ENCODE data around the gene SRPX.
A peak's percentile ranks its signal among the peaks of the same experiment; 100 is the strongest.

SRPX gene, protein sequence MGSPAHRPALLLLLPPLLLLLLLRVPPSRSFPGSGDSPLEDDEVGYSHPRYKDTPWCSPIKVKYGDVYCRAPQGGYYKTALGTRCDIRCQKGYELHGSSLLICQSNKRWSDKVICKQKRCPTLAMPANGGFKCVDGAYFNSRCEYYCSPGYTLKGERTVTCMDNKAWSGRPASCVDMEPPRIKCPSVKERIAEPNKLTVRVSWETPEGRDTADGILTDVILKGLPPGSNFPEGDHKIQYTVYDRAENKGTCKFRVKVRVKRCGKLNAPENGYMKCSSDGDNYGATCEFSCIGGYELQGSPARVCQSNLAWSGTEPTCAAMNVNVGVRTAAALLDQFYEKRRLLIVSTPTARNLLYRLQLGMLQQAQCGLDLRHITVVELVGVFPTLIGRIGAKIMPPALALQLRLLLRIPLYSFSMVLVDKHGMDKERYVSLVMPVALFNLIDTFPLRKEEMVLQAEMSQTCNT

GRCh38 chrX:38220415-38221390, at the start of gene SRPX:
SRPX (minus strand) TSS chrX:38220871; CDS start chrX:38220792, 79 bp downstream.
- peak; percentile 22 for DNase-seq

DNA sequence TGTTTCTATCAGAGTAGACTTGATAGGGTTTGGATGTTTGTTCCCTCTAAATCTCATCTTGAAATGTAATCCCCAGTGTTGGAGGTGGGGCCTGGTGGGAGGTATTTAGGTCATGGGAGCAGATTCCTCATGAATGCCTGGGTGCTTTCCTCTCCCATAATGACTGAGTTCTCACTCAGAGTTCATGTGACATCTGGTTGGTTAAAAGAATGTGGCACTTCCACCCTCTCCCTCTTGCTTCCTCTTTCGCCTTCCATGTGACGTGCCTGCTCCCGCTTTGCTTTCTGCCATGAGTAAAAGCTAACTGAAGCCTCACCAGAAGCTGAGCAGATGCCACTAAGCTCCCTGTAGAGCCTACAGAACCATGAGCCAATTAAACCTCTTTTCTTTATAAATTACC, 47.3 kb upstream of the SRPX start:
- DNase-seq, result no peak

DNA sequence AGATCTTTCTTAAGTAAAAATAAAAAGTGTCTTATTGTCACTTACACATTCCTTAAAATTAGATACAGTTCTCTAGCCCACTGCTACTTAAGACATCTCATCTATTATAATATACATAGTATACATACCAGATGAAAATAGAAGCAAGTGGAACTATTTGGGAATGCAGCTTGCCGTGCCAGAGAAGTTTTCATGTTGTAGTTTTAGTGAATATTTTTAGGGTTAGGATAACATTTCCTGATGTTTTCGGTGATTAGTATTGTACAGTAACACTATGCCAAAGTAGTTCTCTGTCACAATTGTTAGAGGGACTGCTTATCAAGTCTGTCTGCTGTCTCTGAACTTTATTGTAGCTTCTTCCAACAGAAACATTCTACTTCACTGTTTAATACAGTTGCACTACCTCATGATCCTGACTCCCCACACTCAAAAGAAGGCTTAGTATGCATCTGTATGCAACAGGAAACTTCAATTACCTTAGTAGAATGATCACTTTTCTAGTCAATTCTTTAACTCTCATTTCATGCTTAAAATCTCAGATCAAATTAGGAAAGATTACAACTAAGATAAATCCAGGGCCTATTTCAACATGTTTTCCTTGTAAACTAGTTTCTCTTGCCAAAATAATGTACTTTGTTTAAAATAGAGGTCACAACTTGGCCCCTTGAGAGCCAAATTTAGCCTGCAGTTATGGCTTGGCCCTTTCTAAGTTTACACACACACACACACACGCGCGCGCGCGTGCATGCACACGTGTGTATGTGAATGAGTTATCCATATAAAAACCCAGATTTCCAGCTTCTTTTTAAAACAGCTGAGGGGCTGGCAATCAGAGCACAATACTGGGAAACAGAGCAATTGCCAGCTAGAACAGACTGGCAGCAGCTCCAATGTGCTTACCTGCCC, 42.3 kb upstream of the SRPX start:
- no peak for DNase-seq

GRCh38 chrX:38260231-38260630, 39.6 kb upstream of the SRPX start:
- DNase-seq, result peak; percentile 4

DNA sequence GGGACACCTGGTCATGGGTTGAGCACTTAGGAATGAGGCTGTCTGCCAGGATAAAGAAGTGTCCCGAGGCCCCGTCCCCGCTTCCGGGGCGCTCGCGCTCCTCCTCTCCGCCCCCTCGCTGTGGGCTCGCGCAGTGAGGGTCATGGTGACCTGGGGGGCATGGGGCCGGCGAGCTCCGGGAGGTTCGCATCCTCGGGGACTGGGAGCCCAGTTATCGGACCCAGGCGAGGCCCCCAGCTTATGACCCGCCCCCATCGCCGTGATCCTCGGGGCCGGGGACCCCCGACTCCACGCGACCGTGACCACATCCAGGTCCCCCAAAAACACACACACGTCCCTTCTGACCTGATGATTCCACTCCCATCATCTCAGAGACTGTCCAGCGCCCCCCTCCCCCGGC, 35.3 kb upstream of the SRPX start:
- no peak for DNase-seq

DNA sequence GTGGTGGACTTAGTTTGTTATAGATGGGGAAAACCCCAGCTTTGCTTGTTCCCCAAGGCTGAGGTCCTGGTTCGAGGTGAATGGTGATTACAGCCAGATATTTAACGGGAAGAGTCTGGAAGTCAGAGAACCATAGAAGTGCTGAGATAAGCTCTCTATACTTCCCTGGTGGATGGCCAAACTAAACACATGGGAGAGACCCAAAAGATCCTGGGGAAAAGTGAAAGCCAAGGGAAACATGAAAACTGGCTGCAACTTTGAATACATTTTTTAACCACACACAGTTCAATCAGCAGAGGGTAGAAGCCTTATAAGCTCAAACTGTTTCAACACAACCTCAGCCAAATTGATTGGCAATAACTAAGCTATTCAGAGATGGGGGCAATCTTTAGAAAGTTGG, 29.3 kb upstream of the SRPX start:
- DNase-seq, result no peak

- no peak for DNase-seq
Observed at GRCh38 chrX:38247051-38247450, 26.4 kb upstream of the SRPX start.

- no peak for DNase-seq
Observed at GRCh38 chrX:38240541-38240940, 19.9 kb upstream of the SRPX start.

DNA sequence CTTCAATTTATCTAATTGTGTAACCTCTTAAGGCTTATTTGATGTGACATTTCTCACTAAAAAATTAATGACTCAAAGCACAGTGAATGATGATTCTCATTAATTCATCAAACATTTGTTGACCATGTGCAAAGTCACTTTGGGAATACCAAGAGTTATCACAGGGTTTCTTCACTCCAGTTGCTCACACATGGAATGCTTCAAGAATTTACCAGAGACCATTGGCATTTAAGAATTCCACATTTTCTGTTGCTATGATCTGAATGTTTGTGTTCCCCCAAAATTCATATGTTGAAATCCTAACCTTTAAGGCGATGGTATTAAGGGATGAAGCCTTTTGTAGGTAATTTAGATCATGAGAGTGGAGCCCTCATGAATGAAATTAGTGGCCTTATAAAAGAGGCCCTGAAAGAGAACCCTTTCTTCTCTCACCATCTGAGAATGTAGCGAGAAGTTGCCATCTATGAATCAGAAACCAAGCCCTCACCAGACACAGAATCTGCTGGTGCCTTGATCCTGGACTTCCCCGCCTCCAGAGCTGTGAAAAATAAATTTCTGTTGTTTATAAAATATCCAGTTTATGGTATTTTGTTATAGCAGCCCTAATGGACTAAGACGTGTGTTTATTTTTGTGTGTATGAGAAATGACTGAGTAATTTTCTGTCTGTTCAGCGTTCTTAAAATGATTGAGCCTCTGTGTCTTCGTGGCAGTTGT, 16.4 kb upstream of the SRPX start:
- no peak for DNase-seq

DNA sequence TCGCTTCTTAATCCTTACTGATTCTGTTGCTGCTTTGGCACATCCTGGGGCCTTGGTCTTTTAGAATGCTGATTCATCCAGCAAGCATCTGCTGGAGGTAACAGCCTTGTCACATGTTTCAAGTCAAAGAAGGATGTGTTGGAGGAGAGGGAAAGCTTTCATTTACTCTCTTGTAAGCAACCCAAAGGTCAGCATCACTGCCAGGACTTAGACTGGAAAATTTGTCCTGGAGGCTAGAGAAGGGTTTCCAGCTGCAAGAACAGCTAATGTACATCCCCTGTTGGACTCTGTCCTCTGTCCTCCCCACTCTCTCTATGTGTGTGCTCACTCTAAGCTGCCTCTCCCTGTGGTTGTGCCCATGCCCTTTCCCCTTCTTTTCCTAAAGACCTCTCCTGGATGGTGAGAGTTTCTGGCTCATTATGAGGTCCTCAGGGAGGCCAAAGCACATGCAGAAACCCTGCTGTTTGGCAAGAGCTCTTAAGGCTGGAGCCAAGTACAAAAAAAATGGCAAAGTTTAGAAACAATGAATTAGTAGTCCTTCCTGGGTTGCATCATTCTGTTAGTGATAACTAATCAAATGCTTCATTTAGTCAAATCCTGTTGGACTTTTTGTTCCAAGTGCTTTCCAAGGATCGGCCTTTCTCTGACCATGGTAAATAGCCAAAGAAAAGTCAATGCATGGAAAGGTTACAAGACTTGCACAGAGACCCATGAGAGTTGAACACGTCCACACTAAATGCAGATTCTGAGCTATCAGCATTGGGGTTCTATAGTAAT, 13.4 kb upstream of the SRPX start:
- no peak for DNase-seq

- DNase-seq, result no peak
Observed at GRCh38 chrX:38232079-38232686, 11.5 kb upstream of the SRPX start.

- DNase-seq, result no peak
Observed at GRCh38 chrX:38225093-38225492, 4.4 kb upstream of the SRPX start.

- no peak for DNase-seq
Observed at GRCh38 chrX:38224160-38224559, 3.5 kb upstream of the SRPX start.

GRCh38 chrX:38221391-38221929, 789 bp upstream of the SRPX start:
- no peak for DNase-seq

- peak; percentile 1 for DNase-seq
Observed at GRCh38 chrX:38220024-38220414, 652 bp downstream of the SRPX start.

DNA sequence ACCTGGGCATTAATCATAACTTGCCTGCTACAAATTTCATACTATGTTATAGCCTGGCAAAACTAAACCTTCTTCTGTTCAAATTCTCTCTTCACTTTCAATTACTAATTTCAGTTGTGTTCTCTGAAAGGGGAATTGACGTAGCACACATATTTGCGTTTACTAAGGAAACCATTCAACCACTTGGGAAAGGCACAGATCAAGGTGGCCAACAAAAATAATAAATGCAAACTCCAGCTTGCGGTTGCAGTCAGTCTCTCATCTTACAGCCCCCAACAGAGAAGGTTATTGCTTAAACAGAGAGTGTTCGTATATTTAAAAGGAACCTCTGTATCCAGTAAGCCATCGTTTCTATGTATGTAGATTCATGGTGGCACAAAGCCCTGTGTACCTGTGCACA, 4.0 kb downstream of the SRPX start:
- DNase-seq, result no peak

DNA sequence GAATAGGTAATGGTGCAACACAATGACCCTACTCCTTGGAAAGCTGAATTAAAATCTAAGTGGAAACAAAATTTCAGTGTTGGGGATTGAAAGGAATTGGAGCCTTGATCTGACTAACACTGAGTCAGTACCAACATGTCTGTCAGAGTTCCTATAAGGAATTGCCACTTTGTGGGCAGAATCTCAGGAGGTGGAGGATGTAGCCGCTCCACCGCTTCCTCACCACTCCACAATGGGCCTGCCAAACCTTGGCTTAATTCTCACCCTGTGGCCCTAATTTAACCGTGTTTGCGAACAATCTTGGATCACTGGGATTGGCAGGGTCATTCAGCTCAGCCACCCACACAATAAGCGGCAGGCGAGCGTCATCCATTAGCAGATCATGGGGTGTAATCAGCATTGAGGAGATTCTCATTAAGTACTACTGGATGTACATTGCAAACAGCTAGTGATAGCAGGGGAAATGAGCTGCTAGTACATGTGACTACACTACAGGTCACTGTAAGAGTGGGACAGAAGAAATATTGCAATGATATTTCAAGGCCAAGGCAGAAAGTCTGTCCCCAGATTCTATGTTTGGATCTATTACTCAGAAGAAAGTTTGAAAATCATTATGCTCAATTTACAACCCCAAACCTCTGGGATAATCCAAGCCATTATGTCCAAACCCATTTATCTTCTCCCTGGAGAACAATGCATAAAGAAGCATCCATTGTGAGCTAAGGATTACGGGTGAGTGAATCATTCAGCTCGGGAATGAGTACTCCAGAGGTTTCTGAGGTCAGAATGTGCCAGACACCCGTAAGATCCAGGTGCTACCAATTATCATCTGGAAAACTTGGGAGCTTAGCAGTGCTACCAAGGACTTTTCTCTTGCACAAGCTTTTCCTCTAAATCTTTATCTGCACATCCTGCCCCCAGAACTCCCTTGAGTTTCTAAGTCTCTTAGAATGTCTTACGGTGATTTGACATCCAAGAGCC, 5.8 kb downstream of the SRPX start:
- no peak for DNase-seq

- DNase-seq, result no peak
Observed at GRCh38 chrX:38214044-38214443, 6.6 kb downstream of the SRPX start.

All from NCI-H146 (cell line).